ENCODE results near the gene SLC7A5.
A peak's percentile ranks its signal among the peaks of the same experiment; 100 is the strongest.

SLC7A5 gene

GRCh38 chr16:87846705-87847466, 22.4 kb downstream of the SLC7A5 start:
- DNase-seq (ENCODE audit: low read depth, low spot score) = no peak

- DNase-seq (ENCODE audit: low read depth, low spot score) = no peak
Observed at GRCh38 chr16:87845807-87846619, 23.3 kb downstream of the SLC7A5 start.

GRCh38 chr16:87845213-87845612, 24.1 kb downstream of the SLC7A5 start:
- DNase-seq (ENCODE audit: low read depth, low spot score) = no peak

DNA sequence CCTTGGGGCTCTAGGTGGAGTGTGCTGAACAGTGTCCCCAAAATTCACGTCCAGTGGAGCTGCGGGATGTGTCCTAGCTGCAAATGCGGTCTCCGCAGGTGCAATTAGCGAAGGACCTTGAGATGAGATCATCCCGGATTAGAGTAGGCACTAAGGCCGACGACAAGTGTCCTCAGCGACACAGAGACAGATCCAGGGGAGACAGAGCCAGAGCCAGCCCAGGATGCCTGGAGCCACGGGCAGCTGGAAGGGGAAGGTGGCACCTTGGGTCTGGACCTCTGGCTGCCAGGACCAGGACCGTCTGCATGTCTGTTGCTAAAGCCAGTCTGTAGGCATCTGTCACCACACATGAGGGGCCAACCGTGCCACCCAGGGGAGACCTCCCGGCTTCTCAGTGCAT, 24.5 kb downstream of the SLC7A5 start:
- no peak for DNase-seq (ENCODE audit: low read depth, low spot score)

DNA sequence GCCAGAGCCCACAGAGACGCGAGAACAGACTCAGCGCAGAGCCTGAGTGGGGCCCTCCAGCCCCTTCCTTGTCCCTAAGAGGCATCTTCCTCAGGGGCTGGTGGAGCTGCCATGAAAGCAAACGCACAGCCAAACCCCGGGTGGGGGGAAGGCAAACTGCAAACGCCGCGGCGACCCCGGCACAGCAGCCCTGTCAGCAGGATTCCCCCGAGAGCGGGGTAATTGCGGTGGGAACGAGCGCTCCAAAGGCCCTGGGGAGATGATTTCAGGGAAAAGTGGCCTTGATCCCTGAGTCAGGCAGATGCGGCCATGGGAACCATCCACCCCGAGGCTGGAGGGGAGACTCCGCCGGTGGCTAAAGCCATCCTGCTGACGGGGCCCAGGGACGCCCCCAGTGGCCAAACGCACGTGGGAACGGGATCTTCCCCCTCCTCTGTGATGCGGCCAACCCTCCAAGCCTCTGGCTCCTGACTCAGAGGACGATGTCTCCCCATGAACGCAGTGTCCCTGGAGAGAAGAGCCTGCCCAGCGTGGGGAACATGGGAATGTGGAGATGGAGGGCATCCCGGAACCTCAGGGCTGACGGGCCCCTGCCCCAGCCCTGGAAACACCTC, 25.1 kb downstream of the SLC7A5 start:
- peak; percentile 47 for DNase-seq (ENCODE audit: low read depth, low spot score)

DNA sequence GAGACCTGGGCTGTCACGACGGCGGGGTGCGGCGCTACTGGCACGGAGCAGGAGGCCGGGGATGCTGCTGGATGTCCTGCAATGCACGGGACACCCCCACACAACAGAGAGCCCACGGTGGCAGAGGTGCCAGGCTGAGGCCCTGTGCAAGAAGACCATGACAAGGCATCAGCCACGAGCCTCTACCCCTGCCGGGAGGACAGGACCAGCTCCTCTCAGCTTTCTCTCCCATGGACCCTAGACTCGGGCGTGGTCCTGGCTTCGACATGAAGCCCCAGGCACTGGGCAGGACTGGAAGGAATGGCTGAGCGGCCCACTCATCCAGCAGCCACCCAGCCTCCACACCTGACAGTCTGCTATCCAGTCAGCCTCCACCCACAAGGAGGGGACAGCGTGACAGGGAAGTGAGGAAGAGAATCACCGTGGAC, 25.6 kb downstream of the SLC7A5 start:
- no peak for DNase-seq (ENCODE audit: low read depth, low spot score)

DNA sequence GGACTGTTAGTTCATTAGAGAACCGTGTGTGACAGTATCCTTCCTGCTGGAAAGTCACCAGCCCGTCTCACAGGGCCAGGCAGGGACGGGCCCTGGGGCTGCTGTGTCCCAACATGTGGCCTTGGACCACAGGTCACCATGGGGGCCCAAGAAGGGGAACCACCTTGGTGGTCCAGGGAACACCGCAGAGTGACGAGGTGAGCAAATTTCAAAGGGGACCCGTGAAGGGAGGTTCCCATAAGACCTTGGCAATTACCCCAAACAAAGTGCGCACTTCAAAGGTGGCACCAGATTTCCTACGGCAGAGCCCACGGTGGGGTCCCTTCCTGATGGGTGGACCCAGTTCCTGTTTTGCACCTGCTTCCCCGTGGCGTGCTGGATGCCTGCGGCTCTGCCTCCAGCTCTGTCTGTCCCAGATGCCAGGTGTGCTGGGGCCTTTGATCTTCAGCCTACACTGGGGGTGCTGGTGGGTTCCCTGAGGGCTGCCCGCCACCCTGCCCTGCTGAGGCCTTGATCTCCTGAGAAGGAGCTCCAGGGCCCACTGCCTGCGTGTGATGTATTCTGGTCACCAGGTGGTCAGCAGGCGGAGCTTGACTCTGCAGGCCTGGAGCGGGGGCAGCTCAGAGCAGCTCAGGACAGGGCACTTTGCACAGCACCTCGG, 27.0 kb downstream of the SLC7A5 start:
- no peak for DNase-seq (ENCODE audit: low read depth, low spot score)

DNA sequence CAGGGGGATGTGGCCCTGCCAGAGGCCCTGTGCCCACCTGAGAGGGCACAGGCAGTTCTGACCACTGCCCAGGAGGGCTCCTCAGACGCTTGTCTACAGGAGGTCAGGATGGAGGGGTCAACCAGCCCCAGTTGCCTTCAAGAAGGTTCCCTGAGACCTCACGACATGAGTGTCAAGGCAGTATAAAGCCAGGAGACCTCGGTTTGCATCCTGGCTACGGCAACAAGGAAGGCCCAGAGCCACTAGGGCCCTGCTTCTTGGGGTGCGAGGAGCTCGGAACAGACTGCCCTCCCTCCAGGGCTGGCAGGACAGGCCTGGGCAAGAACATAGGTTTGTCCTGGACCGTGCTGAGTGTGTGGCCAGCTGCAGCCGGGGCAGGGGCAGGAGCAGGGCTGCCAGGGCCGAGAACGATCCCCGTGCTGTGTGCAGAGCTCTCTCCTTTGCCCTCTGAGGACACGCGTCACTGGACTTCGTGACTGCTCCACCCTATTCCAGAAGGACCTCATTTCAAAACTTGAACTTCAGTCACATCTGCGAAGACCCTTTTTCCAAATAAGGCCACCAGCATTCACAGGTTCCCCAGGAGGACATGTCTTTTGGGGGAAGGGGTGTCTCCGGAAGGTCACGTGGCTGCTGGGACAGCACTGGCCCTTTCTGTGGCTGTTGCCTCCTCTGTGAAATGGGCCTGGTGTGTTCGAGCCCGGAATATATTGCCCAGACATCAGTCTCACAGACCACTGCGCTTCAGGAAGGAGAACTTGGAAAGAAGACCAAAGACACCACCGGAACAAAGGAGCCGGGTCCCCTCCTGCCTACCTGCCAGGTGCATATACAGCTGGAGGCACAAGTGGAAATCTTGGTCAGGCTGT, 27.7 kb downstream of the SLC7A5 start:
- DNase-seq (ENCODE audit: low read depth, low spot score) = no peak

DNA sequence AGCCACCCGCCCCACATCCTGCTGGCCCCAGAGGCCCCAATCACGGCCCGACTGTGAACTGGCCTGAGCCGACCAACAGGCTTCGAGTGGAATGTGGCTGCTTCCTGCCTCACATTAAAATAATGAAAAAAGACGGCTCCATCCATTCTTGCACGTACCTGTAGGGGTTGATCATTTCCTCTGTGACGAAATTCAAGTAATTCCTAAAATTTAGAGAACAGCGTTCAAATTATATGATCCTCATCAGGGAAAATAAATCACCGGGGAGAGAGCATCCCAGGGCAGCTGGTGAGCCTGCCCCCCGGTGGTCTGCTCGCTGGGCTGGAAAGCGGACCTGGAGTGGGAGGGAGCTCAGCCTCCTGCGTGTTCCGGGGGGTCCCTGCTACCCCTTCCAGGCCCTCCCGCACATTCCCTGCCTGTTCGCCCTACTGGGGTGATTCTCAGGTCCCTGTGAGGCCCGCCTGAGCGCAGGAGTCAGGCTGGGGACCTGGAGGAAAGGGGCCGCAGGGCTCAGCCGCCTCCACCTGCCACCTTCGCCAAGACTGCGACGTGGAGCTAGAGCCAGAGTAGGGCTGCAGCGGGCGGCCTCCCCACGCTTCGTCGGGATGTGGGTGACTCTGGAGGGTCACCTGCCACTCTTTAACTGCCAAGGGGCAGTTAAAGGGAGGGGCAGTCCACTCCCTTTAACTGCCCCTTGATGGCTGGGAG, 28.9 kb downstream of the SLC7A5 start:
- no peak for DNase-seq (ENCODE audit: low read depth, low spot score)

GRCh38 chr16:87839542-87840270, 29.6 kb downstream of the SLC7A5 start:
- no peak for DNase-seq (ENCODE audit: low read depth, low spot score)

GRCh38 chr16:87838643-87839541, 30.4 kb downstream of the SLC7A5 start:
- DNase-seq (ENCODE audit: low read depth, low spot score) = no peak

GRCh38 chr16:87837627-87838289, 31.5 kb downstream of the SLC7A5 start:
- no peak for DNase-seq (ENCODE audit: low read depth, low spot score)

- no peak for DNase-seq (ENCODE audit: low read depth, low spot score)
Observed at GRCh38 chr16:87836844-87837581, 32.3 kb downstream of the SLC7A5 start.

DNA sequence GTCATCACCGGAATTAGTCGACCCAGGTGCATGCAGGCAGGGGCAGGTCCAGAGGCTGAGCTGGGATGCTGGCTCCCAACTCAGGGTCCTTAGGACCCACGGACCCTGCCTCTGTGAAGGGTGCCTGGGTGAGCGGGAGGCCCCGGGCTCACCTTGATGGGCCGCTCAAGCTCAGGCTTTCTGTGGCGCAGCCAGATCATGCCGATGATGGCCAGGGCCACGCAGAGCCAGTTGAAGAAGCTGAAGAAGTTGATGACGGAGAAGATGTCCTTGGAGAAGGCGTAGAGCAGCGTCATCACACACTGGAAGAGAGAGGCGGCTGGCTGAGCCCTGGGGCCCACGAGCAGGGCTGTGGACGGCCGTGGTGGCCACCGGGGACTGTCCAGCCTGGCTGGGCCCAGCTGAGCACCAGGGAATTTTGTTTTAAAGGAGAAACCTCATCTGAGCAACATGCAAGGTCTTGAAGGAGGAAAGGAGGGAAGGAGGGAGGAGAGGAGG, 32.9 kb downstream of the SLC7A5 start:
- no peak for DNase-seq (ENCODE audit: low read depth, low spot score)

DNA sequence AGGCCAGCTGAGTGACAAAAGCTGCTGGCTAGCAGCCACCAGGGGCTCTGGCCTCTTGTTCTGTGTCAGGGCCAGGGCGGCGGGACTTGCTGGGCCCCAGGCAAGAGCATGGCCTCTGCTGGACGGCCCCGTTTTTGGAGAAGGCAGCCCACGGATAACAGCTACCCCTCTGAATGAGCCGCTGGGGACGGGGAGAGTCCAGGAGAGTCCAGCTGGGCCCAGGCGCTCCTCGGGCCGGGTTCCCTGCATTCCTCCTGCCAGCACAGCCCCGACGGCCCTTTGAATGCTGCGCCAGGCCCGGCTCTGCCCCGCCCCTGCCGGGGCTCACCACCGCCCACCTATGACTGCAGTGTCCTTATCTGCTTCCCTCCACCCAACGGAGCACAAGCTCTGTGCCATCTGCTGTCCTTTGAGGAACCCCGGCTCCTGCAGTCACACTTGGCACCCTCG, 33.4 kb downstream of the SLC7A5 start:
- no peak for DNase-seq (ENCODE audit: low read depth, low spot score)

GRCh38 chr16:87834668-87835473, 34.4 kb downstream of the SLC7A5 start:
- DNase-seq (ENCODE audit: low read depth, low spot score) = no peak
